NCI-H128 (cell line): ENCODE data around the gene SPESP1.

Experiments
- DNase-seq: peaks from one replicate; lab custom pipeline; 2025; ENCODE audit not compliant: unreplicated experiment; lab: John Stamatoyannopoulos, UW

Gene SPESP1

DNA sequence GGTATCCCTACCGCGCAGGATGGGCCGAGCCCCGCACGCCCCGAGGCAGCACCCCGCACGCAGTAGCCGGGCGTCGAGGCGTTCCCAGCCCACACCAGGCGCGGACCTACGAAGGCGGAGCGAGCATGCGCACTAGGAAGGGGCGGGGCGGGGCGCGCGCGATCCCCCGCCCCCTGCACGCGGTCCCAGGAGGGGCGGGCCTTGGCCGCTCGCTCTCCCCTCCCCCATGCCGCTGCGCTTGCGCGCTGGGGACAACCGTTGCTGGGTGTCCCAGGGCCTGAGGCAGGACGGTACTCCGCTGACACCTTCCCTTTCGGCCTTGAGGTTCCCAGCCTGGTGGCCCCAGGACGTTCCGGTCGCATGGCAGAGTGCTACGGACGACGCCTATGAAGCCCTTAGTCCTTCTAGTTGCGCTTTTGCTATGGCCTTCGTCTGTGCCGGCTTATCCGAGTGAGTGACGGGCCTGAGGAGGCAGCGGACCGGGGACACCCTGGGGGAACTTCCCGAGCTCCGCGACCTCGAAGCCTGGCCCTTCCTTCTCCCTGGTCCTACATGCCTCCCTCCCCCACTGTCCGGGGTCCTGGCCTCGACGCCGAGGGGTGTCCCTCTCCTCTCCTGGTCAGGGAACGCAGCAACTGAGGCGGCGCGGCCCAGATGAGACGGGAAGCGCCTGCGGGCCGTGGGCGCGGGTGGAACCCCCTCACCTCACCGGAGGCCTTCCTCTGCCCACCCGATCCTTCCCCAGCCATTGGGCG is at the start of gene SPESP1:
Gene SPESP1, plus strand, starts transcription at position 258 of the 755 bp plus-strand sequence. Its CDS starts 129 bp downstream, at position 387.
- DNase-seq, result no peak

DNA sequence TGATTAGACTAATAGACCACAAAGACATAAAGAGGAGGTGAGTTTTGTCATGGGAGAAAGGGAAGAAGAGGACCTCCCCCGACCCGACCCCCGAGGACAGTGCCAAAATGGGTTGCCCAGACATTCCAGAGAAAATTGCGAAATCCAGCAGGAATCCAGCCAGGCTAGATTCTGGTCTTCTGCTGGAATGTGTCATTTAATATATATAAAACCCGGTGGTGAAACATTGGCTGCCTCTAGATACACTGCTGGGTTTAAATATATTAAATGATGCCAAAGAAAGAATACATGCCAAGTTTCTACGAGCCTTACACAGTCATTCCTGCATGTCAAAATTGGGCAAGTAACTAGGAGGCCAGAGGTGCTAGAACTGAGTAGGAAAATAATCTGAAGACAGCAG is 45.3 kb upstream of the SPESP1 start:
- no peak for DNase-seq

DNA sequence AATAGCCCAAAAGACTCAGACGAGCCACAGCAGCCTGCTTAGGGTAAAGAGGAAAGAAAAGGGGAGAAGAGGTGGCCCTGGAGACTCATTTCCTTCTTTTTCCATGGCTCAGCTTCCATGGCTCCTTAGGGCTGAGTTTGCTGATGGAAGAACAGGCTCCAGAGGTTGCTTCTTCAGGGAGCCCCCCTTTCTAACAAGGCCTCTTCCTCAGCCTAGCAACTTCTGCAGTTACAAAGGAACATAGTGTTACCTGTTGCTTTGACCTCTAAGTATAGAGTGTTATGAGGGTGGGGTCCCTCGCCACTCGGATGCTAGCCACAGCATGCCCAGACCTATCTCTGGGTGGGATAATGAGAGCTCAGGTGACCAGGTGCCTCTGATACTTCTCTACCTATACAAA is 43.2 kb upstream of the SPESP1 start:
- DNase-seq, result no peak

DNA sequence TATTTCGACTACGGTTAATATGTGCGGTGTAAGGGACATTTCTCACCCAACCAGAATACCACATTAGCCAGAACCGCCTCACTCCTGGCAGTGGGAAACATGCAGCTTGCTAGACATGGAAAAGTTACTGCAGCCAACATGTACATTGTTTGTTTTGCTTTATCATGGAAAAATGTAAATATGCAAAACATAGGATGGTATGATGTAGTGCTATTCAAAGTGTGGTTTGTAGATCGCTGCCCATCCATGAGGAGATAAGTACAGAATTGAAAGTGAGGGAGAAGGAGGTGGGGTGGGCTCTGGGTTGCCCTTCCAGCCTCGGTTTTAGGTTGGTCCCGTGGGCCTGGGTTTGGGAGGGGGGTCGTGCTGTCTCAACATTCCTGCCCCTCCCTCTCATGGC is 42.5 kb upstream of the SPESP1 start:
- no peak for DNase-seq

DNA sequence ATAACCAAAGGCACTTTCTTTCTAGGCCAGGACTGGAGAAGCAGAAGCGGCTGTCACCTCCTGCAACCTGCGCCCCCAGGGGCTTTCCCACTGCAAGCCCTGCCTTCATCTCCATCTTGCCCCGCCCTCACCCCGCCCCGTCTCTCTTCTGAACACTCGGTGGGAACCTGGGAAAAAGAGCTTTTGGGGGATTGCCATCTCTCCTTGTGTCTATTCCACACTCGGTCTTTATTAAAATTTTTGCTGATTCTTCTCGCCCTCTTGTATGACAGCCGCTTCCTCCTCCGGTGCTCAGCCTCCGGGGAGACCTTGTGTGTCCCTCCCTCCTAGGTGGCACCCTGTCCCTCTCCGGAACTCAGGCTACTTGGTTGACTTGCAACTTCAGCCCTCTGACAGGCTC is 41.9 kb upstream of the SPESP1 start:
- no peak for DNase-seq

DNA sequence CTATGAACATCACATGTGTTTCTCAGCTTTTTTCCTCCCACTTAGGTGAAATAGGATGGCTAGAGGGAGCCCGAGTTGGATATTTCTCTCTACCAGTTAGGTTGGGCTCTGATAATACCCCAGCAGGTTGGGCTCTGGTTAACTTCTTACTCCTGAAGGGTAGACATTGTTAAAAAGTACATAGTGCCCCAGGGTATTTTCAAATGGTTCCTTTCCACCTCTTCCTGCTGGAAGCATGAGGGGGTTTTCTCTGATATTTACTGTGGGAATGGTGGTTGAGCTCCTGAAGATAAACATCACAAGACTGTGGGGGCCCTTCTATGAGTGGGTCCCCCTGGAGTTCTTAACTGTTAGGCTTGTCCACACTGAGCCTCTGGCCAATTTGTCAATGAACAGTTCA is 36.1 kb upstream of the SPESP1 start:
- DNase-seq, result no peak

DNA sequence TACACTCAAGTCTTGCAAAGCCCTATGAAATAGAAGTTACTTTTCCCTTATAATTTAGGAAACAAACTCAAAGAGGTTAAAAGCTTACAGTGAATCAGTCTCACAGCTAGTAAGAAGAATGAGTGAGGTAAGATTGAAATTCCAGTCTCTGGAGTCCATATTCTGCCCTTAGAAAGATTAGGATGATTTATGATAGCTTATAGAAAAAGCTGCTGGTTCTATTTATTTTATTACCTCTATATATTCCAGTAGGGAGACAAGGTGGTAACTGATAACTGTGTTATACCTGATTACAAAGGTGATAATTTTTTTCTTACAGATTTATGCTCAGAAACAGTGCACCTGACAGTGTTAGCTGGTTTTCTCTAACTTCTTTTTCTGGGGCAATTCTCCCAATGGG is 34.1 kb upstream of the SPESP1 start:
- no peak for DNase-seq

DNA sequence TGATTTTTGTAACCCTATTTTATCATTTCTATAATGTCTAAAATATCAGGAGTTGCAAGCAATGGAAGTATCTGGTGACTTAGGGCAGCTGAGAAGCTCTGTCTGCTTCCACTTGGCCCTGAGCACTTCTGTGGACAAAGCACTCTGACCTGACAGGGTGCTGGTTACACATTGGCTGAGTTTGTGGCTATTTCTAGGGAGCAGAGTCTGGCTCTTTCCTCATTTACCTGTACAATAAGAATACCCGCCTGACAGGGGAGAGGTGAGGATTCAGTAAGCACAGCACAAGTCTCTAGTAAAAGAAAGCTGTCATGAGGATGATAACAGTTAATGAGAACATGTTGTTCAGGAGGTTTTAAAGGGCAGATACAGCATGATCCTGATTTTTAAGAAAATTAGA is 33.3 kb upstream of the SPESP1 start:
- DNase-seq, result no peak

DNA sequence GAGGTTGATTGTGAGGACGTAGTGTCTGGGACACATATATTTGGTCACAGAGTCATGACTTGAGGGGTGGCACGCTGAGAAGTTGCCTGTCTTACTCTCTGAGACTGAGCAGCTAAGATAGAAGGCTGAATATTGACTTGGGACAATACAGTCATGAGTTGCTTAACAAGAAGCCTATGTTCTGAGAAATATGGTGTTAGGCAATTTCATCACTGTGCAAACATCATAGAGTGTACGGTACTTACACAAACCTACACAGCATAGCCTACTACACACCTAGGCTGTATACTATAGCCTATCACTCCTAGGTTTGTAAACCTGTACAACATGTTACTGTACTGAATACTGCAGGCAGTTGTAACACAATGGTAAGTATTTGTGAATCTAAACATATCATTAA is 30.3 kb upstream of the SPESP1 start:
- no peak for DNase-seq

DNA sequence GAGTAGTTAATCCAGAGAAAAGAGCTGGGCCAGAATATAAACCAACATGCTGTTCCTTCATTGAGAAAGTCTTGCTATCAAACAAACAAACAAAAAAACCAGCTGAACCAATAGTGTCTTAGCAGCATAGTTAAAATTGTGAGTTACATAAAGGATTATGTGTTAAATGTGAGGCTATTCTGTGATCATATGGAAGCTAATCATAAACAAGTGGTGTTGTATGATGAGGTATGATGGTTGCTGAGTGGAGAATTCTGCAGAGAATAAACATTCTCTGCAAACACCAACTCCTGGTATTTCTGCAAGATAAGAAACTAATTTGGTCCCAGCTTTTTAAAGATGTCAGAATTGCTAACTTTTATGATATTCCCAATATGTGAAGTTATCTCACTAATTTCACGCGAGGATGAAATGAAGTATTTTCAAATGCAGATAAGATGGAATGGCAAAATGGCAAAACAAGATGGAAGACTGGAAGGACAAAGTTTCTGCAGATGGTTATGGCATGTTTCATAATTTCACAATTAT is 22.9 kb upstream of the SPESP1 start:
- no peak for DNase-seq

DNA sequence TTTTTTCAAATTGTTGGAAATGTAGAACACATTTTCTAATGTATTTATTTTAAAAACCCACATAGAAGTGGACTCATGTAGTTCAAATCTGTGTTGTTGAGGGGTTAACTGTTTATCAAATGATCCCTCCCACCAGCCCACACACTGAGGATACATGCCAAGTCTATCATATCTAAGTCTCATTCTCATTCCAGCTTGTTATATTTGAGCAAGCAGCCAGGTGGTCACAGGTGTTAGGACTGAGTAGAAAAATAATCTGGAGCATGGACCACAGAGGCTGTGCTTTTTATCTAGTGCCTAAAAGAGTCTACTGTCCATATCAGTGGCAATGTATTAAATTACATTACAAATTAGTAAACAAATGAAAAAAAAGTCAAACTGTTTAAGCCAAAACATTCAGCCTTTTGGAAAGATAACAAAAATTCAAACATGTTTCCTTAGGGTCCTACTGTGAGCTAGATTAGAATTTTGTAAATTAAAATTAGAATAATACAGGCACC is 20.7 kb upstream of the SPESP1 start:
- DNase-seq, result no peak

DNA sequence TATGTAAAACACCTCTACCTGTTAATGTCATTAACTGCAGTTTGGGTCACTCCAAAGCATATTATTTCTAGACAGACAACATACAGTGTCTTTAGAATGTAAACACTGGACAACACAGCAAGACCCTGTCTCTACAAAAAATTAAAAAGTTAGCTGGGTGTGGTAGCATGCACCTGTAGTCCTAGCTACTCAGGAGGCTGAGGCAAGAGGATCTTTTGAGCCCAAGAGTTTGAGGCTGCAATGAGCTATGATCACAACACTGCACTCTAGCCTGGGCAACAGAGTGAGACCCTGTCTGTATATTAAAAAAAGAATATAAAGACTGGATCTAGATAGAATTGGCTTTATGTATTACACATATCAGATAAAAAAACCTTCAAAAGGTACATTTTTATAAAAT is 20.0 kb upstream of the SPESP1 start:
- no peak for DNase-seq

DNA sequence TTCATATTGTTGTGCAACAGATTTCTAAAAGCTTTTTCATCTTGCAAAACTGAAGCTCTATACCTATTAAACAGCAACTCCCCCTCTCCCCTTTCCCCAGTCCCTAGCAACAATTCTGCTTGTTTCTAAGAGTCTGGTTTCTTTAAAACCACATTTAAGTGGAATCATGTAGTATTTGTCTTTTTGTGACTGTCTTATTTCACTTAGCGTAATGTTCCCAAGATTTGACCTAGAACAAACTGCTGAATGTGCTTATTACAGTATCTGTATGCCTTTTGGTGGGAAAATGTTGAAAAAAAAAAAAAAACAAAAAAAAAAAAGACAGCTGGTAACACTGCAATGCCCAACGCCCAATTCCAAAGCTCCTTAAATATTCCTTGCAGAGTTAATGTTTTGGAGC is 19.5 kb upstream of the SPESP1 start:
- no peak for DNase-seq

DNA sequence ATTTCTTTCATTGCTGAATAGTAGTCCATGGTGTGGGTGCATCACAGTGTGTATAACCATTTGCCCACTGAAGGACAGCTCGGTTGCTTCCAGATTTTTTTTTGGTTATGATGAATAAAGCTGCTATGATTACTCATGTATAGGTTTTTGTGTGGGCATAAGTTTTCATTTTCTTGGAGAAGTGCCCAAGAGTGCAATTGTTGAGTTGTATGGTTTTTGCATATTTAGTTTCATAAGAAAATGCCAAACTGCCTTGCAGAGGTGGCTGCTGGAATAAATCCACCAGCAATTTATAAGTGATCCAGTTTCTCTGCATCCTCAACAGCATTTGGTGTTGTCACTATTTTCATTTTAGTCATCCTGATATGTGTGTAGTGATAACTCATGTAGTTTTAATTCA is 8.4 kb upstream of the SPESP1 start:
- DNase-seq, result no peak

DNA sequence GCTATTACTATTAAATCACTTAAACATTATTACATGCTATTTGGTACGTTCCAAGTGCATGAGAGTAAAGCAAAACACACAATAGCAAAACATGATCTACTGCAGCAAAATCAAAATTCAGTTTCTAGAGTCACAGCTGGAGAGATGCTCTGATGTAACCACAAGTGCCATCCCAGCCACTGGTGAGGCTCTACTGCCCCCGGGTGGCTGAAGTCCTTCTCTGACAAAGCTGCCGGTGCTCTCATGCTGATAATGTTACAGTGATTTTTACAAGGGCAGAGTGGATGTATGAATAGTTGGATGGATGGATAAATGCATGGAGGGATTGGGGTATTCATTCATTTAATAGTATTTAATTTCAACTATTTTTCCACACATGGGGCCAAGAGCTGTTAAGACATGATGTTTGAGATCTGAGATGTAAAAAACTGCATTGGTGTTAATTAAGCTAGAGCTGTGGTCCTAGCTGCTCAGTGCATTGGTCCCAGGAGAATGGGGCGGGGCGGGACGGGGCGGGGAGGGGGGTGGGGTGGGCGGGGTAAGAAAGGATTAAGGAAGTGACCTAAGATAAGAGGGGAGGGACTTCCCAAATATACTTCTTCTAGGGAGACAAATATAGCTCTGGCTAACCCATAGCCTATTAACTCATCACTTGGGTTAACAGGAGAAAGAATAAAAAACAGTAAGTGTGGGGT is 5.3 kb upstream of the SPESP1 start:
- peak; percentile 14 for DNase-seq

DNA sequence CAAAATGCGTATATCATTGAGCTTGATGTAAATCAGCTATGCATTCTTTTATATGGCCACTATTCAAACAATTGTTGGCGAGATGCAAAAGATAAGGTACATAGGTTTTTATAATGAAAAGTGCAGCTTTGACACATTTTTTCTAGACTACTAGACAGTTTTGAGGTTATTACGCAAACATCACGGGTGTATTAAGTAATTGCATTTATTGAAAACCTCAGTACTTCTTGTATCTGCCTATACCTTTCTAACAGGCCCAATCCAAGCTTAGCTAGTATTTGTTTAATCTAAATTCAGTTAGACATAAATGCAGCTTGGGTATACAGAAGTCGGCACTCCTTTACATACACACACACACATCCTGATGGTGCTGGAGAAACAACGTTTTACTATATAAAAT is 2.7 kb downstream of the SPESP1 start:
- no peak for DNase-seq

DNA sequence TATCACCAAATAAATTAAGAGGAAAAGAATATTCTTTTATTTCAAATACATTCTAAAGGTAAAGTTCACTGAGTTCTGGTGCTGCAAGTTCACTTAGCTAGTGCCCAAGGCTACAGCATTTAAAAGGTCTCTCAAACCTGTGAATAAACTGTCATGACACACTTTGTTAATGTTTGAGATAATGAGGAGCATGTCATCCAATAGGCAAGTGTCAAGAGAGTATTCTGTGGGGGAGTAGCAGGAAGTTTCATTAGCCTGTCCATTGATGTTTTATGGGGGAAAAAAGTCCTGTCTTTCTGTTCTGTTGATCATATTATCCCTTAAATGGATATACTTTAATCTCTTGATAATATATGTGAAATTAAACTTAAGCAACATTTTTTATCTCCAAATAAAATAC is 4.0 kb downstream of the SPESP1 start:
- DNase-seq, result no peak

DNA sequence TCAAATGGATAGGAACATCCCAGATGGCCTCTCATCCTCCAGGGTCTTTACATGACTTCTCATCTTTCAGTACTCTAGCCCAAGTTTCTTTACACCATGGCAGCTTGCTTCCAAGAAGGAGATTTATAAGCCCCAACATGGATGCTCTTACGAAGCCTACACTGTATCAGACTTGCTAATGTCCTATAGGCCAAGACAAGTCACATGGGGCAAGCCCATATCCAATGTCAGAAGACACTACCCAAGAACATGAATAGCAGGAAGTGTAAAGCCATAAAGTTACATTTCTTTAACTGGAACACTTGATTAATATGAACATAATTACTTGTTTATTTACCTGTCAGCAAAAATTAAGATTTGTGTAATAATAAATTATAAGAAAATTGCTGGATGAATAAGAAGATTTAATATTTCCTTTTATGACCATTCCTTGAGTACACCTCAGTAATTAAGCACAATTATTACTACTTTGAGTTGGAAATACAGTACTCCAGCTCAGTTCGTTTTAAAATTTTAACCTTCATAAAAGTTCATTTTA is 5.1 kb downstream of the SPESP1 start:
- DNase-seq, result no peak

DNA sequence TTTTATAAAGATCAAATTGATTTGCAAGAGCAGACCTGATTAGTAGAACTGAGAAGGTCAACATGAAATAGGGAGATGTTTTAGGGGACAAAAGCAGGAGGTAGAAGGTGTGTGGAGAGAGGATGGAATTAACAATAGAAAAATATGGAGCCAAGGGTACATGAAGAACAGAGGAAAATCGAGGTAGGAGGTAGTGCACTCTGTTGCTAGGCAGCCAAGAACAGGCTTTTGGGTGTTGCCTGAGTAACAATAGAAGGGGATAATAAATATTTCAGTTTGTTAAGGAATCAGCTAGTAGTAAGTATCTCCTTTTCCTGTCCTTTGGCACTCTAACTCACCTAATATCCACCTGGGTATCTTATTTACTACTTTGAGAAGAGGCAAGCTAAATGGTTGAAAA is 9.2 kb downstream of the SPESP1 start:
- DNase-seq, result no peak

DNA sequence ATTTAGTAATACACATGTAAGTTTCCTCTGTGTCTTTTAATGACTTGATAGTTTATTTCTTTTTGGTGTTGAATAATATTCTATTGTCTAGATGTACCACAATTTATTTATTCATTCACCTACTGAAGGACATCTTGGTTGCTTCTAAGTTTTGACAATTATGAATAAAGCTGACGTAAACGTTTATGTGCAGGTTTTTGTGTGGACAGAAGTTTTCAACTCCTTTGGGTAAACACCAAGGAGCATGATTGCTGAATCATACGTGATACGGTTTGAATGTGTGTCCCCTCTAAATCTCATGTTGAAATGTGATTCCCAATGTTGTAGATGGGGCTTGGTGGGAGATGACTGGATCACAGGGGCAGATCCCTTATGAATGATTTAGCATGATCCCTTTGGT is 21.5 kb downstream of the SPESP1 start:
- no peak for DNase-seq

DNA sequence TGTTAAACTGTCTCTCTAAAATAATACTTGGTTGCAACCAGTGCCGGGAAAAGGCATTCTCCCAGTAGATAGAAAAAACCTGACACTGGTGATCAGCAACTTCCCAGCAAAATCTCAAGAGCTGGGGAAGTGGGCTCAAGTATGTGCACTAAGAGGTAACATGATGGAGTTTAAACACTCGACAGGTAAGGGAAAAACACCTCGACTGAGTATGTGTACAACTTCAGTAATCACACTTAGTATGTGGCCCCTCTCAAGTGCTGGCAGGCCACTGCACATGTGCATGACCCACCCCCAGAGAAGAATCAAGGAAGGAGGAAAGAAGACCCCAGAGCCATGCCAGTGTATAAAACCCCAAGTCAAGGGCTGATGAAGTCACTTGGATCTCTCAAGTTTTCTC is 27.4 kb downstream of the SPESP1 start:
- DNase-seq, result no peak

DNA sequence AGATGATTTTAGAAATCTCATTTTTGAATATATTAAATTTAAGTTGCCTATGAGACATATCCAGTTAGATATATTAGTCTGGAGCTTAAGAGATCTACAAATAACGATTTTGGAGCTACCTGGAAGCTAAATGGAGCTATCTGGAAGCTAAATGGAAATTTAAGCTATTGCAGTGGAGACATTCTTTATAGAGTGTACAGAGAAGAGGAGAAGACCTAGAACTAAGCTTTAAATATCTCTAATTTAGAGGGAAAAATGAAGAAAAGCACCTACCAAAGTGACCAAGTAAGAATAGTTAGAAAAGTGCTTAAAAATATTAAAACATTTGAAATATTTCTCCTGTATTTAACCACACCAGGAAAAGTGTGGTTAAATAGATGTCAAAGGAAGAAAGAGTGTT is 28.3 kb downstream of the SPESP1 start:
- no peak for DNase-seq
